K562 (cell line): ENCODE data around the gene RGS17. TPM values are rescaled to one million over a fixed set of nuclear protein-coding genes. Genes with fewer than 3 reads are reported as not detected.

ENCODE experiments used
- ATAC-seq: fragments of 200-7000 bp; cut with Tn5 transposase; 3 replicates; pipeline ENCODE4 v1.9.1; 2020; ENCODE audit warnings: moderate library complexity
- BruUV-seq: library from RNA; stranded (reverse); fragments of 400-500 nt; replicated peaks from 2 replicates; lab custom pipeline; 2021; lab: Mats Ljungman, UMichigan
- CTCF ChIA-PET: fragments of 300-600 bp; formaldehyde crosslinking; extraction: SDS; loops from one replicate; lab custom pipeline; 2021; ENCODE audit warnings: low intra/inter-chr PET ratio; lab: Yijun Ruan, JAX
- POLR2A ChIA-PET: fragments of 300-600, 350-650 bp; sonication (Branson Sonifier 250); formaldehyde crosslinking; extraction: SDS; loops from one replicate; lab custom pipeline; 2021; ENCODE audit warnings: antibody characterized with exemption, inconsistent platforms; lab: Yijun Ruan, JAX
- DNase-seq, 4 experiments: peaks; one replicate each; pipeline versions ENCODE4 v3.0.0 to v3.0.0-alpha.2; 2011 to 2018; ENCODE audit warnings: low spot score in 3 of 4, mixed read lengths in 3 of 4; ENCODE audit errors: extremely low read depth in 1 of 4
- FAIRE-seq: peaks from 2 replicates; lab custom pipeline; 2011; peaks lifted over from hg19 to GRCh38; lab: Jason Lieb, UNC
- H2AFZ ChIP-seq: 2 replicates; pipeline ENCODE4 v1.6.0; 2011; ENCODE audit warnings: low read depth, low read length, control low read depth, inconsistent platforms
- H3K27ac ChIP-seq: fragments of 200-600 bp; 3 replicates; pipeline ENCODE4 v1.8.0; 2011; ENCODE audit warnings: low read depth, mild to moderate bottlenecking, control low read depth, inconsistent platforms, low read length, moderate library complexity, mixed read lengths; ENCODE audit errors: extremely low read depth
- H3K27me3 ChIP-seq, 2 experiments: fragments of 300-600 bp in 1 of 2; 2 replicates in 1 of 2; 3 replicates in 1 of 2; pipeline versions ENCODE4 v1.6.0 to v1.8.0; 2011; ENCODE audit warnings: inconsistent platforms in 2 of 2, low read length in 2 of 2, mild to moderate bottlenecking in 1 of 2, mixed read lengths in 1 of 2, moderate library complexity in 1 of 2; ENCODE audit not compliant: control insufficient read depth in 2 of 2, insufficient read depth in 2 of 2
- H3K36me3 ChIP-seq: fragments of 300-600 bp; 3 replicates; pipeline ENCODE4 v1.8.0; 2011; ENCODE audit warnings: mild to moderate bottlenecking, low read length, inconsistent platforms; ENCODE audit not compliant: control insufficient read depth, insufficient read depth
- H3K4me1 ChIP-seq, 2 experiments: fragments of 200-600 bp in 1 of 2; replicated peaks in 1 of 2; 2 replicates in 1 of 2; 3 replicates in 1 of 2; pipeline versions ENCODE4 v1.5.1 to v1.8.0; 2011; ENCODE audit warnings: inconsistent platforms in 2 of 2, low read length in 2 of 2, mild to moderate bottlenecking in 1 of 2, mixed read lengths in 1 of 2, moderate library complexity in 1 of 2; ENCODE audit not compliant: control insufficient read depth in 2 of 2, insufficient read depth in 2 of 2
- H3K4me2 ChIP-seq: 2 replicates; pipeline ENCODE4 v1.6.1; 2011; ENCODE audit warnings: low read length, control low read depth, inconsistent platforms, mixed read lengths; ENCODE audit not compliant: insufficient read depth
- H3K4me3 ChIP-seq: fragments of 200-600 bp; sonication (generic), shearing (Covaris generic); 2 replicates; pipeline ENCODE4 v1.5.1; 2016; ENCODE audit warnings: control low read depth, inconsistent platforms
- H3K79me2 ChIP-seq: fragments of 200-600 bp; 3 replicates; pipeline ENCODE4 v1.8.0; 2011; ENCODE audit warnings: low read length, inconsistent platforms; ENCODE audit not compliant: control insufficient read depth, insufficient read depth
- H3K9ac ChIP-seq, 2 experiments: 2 replicates each; pipeline versions ENCODE4 v1.6.0 to v1.6.1; 2011; ENCODE audit warnings: low read depth in 2 of 2, low read length in 2 of 2, control low read depth in 1 of 2, inconsistent platforms in 1 of 2, mild to moderate bottlenecking in 1 of 2, mixed read lengths in 1 of 2; ENCODE audit not compliant: insufficient read depth in 1 of 2
- H3K9me1 ChIP-seq: one replicate; pipeline ENCODE4 v1.6.0; 2011; ENCODE audit warnings: inconsistent platforms, mild to moderate bottlenecking, low read length, moderate library complexity; ENCODE audit not compliant: control insufficient read depth, insufficient read depth
- H3K9me3 ChIP-seq: replicated peaks from 2 replicates; pipeline ENCODE4 v1.5.1; 2011; ENCODE audit warnings: low read depth, low read length, inconsistent platforms; ENCODE audit not compliant: control insufficient read depth, insufficient read depth
- H4K20me1 ChIP-seq: replicated peaks from 2 replicates; pipeline ENCODE4 v1.6.1; 2011; ENCODE audit warnings: low read length, inconsistent platforms, mixed read lengths; ENCODE audit not compliant: control insufficient read depth, insufficient read depth
- BCOR ChIP-seq: fragments of 450-650 bp; IDR thresholded peaks from 2 replicates; pipeline ENCODE4 v1.6.1; 2016
- CAMTA2 ChIP-seq: fragments of 250-450 bp; sonication (Bioruptor Pico); conservative IDR thresholded peaks from 2 replicates; pipeline ENCODE4 v1.5.1; 2022
- DMBX1 ChIP-seq: fragments of 250-450 bp; sonication (Bioruptor Pico); IDR thresholded peaks from 2 replicates; pipeline ENCODE4 v1.8.0; 2022; ENCODE audit warnings: inconsistent platforms, mild to moderate bottlenecking, moderate library complexity, borderline replicate concordance
- E2F6 ChIP-seq, 2 experiments: IDR thresholded peaks; 2 replicates each; pipeline ENCODE4 v1.6.1; 2011; ENCODE audit warnings: borderline replicate concordance in 1 of 2, control low read depth in 1 of 2, low read depth in 1 of 2, low read length in 1 of 2, mild to moderate bottlenecking in 1 of 2, mixed read lengths in 1 of 2, moderate library complexity in 1 of 2; ENCODE audit not compliant: insufficient read depth in 1 of 2, insufficient read length in 1 of 2, poor library complexity in 1 of 2, severe bottlenecking in 1 of 2; ENCODE audit errors: extremely low read depth in 1 of 2
- FIP1L1 ChIP-seq: fragments of 200-400 bp; formaldehyde crosslinking; IDR thresholded peaks from 2 replicates; pipeline ENCODE4 v1.6.1; 2018; ENCODE audit warnings: mild to moderate bottlenecking, low read depth, low read length; ENCODE audit not compliant: poor library complexity, severe bottlenecking
- HDAC8 ChIP-seq: fragments of 450-650 bp; IDR thresholded peaks from 2 replicates; pipeline ENCODE4 v1.6.1; 2016; ENCODE audit warnings: mild to moderate bottlenecking, missing genetic modification characterization, moderate library complexity, missing compliant biosample characterization
- HNRNPUL1 ChIP-seq: fragments of 200-400 bp; formaldehyde crosslinking; IDR thresholded peaks from 2 replicates; pipeline ENCODE4 v1.6.1; 2017; ENCODE audit warnings: low read length
- HSF4 ChIP-seq: fragments of 250-450 bp; sonication (Bioruptor Pico); IDR thresholded peaks from 2 replicates; pipeline ENCODE4 v2.1.2; 2022; ENCODE audit warnings: mild to moderate bottlenecking, moderate library complexity, borderline replicate concordance
- IRF1 ChIP-seq: sonication (generic); formaldehyde crosslinking; IDR thresholded peaks from 2 replicates; pipeline ENCODE4 v1.8.0; 2022; ENCODE audit warnings: missing genetic modification reagents, mild to moderate bottlenecking, borderline replicate concordance
- POLR2G ChIP-seq: fragments of 200-400 bp; formaldehyde crosslinking; IDR thresholded peaks from 2 replicates; pipeline ENCODE4 v1.6.1; 2017; ENCODE audit warnings: low read depth, mild to moderate bottlenecking, antibody characterized with exemption, low read length, moderate library complexity
- POU5F1 ChIP-seq: fragments of 150-350 bp; IDR thresholded peaks from 2 replicates; pipeline ENCODE4 v1.6.1; 2014; ENCODE audit warnings: borderline replicate concordance, low read length, low read depth, mild to moderate bottlenecking; ENCODE audit not compliant: partially characterized antibody
- RBM22 ChIP-seq: fragments of 200-400 bp; formaldehyde crosslinking; IDR thresholded peaks from 2 replicates; pipeline ENCODE4 v1.6.1; 2018; ENCODE audit warnings: low read length, low read depth; ENCODE audit not compliant: poor library complexity, severe bottlenecking
- SUPT5H ChIP-seq: fragments of 450-650 bp; IDR thresholded peaks from 2 replicates; pipeline ENCODE4 v1.6.1; 2016
- TEAD2 ChIP-seq: fragments of 450-650 bp; IDR thresholded peaks from 2 replicates; pipeline ENCODE4 v1.6.1; 2016; ENCODE audit warnings: missing genetic modification characterization, control low read depth, missing compliant biosample characterization
- ZNF12 ChIP-seq: sonication (generic); formaldehyde crosslinking; IDR thresholded peaks from 2 replicates; pipeline ENCODE4 v1.4.0; 2020; ENCODE audit warnings: mild to moderate bottlenecking, missing genetic modification reagents
- ZNF282 ChIP-seq: sonication (generic); formaldehyde crosslinking; IDR thresholded peaks from 2 replicates; pipeline ENCODE4 v1.8.1; 2023; ENCODE audit warnings: missing genetic modification reagents
- ZNF57 ChIP-seq: fragments of 450-650 bp; formaldehyde crosslinking; IDR thresholded peaks from 2 replicates; pipeline ENCODE4 v1.4.0; 2020; ENCODE audit warnings: mild to moderate bottlenecking, moderate library complexity
- ZNF639 ChIP-seq, 2 experiments: fragments of 200-800 bp in 1 of 2; sonication (Bioruptor generic) in 1 of 2; sonication (generic) in 1 of 2; formaldehyde crosslinking in 1 of 2; IDR thresholded peaks in 1 of 2; conservative IDR thresholded peaks in 1 of 2; 2 replicates each; pipeline versions ENCODE4 v1.5.0 to v1.6.1; 2016 to 2020; ENCODE audit warnings: missing compliant biosample characterization in 1 of 2, missing genetic modification characterization in 1 of 2, missing genetic modification reagents in 1 of 2
- ZNF75A ChIP-seq: fragments of 450-650 bp; formaldehyde crosslinking; IDR thresholded peaks from 2 replicates; pipeline ENCODE4 v1.4.0; 2020; ENCODE audit warnings: mild to moderate bottlenecking
- WGBS: fragments of 100-300 bp; shearing (Covaris generic); methylation state at CpG from one replicate; pipeline ENCODE4 v1.1.6; 2016; ENCODE audit warnings: low coverage, mixed read lengths; ENCODE audit not compliant: insufficient coverage; ENCODE audit errors: missing lambda C conversion rate; 5-methylcytosine and 5-hydroxymethylcytosine counted together
- in situ Hi-C: fragments of 300-500 bp; cut with MboI; formaldehyde crosslinking; loops from 4 replicates; pipeline ENCODE4 v1.15.0; 2018; ENCODE audit warnings: inconsistent platforms, mixed read lengths
- intact Hi-C: fragments of 100-400 bp; cut with micrococcal nuclease; formaldehyde crosslinking; loops from 2 replicates; pipeline ENCODE4 v1.14.2; 2022
- polyA plus RNA-seq, 8 experiments: library from polyadenylated mRNA; depleted of rRNA in 4 of 8; stranded (reverse) in 5 of 8; unstranded in 3 of 8; fragments of >200 nt; fragmentation: Nextera tagmentation in 2 of 8; fragmentation: Illumina TruSeq in 1 of 8; extraction: Ambion mirVana in 2 of 8; extraction: Trizol in 1 of 8; gene quantifications; 2 replicates each; pipeline versions ENCODE4 v1.2.1 to v1.2.3, GENCODE V29; 2011 to 2014; ENCODE audit warnings: inconsistent platforms in 1 of 8, missing spikeins in 1 of 8
- total RNA-seq, 7 experiments: library from RNA; depleted of rRNA in 6 of 7; stranded (reverse); fragments of >200 nt in 6 of 7; fragmentation: Illumina TruSeq in 2 of 7; extraction: Trizol in 2 of 7; gene quantifications; 2 replicates each; pipeline versions ENCODE4 v1.2.1 to v1.2.3, GENCODE V29; 2011 to 2021; ENCODE audit warnings: low replicate concordance in 1 of 7

Gene RGS17
- total and polyA plus RNA-seq, 9 of the 15 experiments (the other 6 are each of a cell fraction or from before 2014, with no cell fraction given): 0.01 to 0.14 (median 0.08) TPM; not detected in 6

- Histone ChIP-seq H3K9me3 (no peaks in the 10 kb centered on the region), H3K9me1 (no peaks in the 10 kb centered on the region), H3K79me2 (peaks cover 25% of the 10 kb centered on the region), H3K9ac (no peak overlapping the region), H3K4me2 (no peak overlapping the region), H3K4me1 (peaks cover 0 to 5% of the 10 kb centered on the region in 2 experiments; a peak in 1 of 5 replicates), H3K27ac (no peak overlapping the region), H3K27me3 (no peaks in the 10 kb centered on the region), H4K20me1 (peaks cover 15% of the 10 kb centered on the region), H3K36me3 (peaks cover 50% of the 10 kb centered on the region), H3K4me3 (no peak overlapping the region), H2AFZ (no peak overlapping the region)
- FAIRE-seq (no peak), DNase-seq (no peak), ATAC-seq (peak; percentile 68)
- ChIA-PET POLR2A (interaction anchor here (0.9 to 2.0 kb wide), 3 partner anchors 12 to 13 kb away, joined by 4 to 11 read pairs (median 5); partner anchors contain the start of gene FBXO5), CTCF (no interaction called here)
- BruUV-seq: no TSS peak
- intact Hi-C loops (no loop called here), in situ Hi-C loops (no loop called here)
- WGBS: 71% methylated on average over 6 of the region's 6 CpGs
- TF ChIP-seq SUPT5H: peak; percentile 77
- TF ChIP-seq IRF1 (CRISPR knock-in tag): no peak
- no peak for TF ChIP-seq BCOR
- TF ChIP-seq ZNF57 (CRISPR knock-in tag): no peak
- TF ChIP-seq HDAC8 (tag): no peak
- TF ChIP-seq ZNF75A (CRISPR knock-in tag): peak; percentile 34; the same call in 1 of the 2 replicates
- TF ChIP-seq ZNF639 (CRISPR knock-in tag; conservative IDR thresholded peaks at IDR 0.05 in 1 of 2, IDR thresholded peaks at IDR 0.05 in 1 of 2): no peak
- no peak for TF ChIP-seq HNRNPUL1
- no peak for TF ChIP-seq E2F6 (IDR thresholded peaks at IDR 0.05; ENCODE audit: borderline replicate concordance in 1 of 2, extremely low read depth in 1 of 2, insufficient read depth in 1 of 2, insufficient read length in 1 of 2, low read depth in 1 of 2, low read length in 1 of 2, poor library complexity in 1 of 2, severe bottlenecking in 1 of 2)
- no peak for TF ChIP-seq DMBX1 (CRISPR knock-in tag)
- no peak for TF ChIP-seq FIP1L1
- no peak for TF ChIP-seq POU5F1
- no peak for TF ChIP-seq HSF4 (CRISPR knock-in tag)
- 0 out of 2 replicates have a peak, but pooled peaks have one; percentile 10 for TF ChIP-seq CAMTA2 (CRISPR knock-in tag)
- TF ChIP-seq TEAD2: no peak
- peak; percentile 41; the same call in 1 of the 2 replicates for TF ChIP-seq POLR2G
- TF ChIP-seq ZNF12 (CRISPR knock-in tag): no peak
- peak; percentile 67 for TF ChIP-seq RBM22
- no peak for TF ChIP-seq ZNF282 (CRISPR knock-in tag)
Measured at GRCh38 chr6:152969688-152970418, 161.2 kb downstream of the RGS17 start.
